ENCODE measurements around the gene RPS14.

GRCh38 chr5:150488519-150489359 lies 39.2 kb upstream of the RPS14 start:
- no peak for TF ChIP-seq CTBP1 (IDR thresholded peaks at IDR 0.05; ENCODE audit: borderline replicate concordance)
- TF ChIP-seq FOXM1 (IDR thresholded peaks at IDR 0.05; ENCODE audit: borderline replicate concordance): no peak
- no peak for TF ChIP-seq BHLHE40 (IDR thresholded peaks at IDR 0.05; ENCODE audit: borderline replicate concordance)
- TF ChIP-seq PKNOX1 (IDR thresholded peaks at IDR 0.05): no peak
- no peak for TF ChIP-seq TARDBP (IDR thresholded peaks at IDR 0.05)
- no peak for TF ChIP-seq SP1 (IDR thresholded peaks at IDR 0.05)
- TF ChIP-seq FOXK2 (IDR thresholded peaks at IDR 0.05): no peak
- no peak for TF ChIP-seq L3MBTL2 (conservative IDR thresholded peaks at IDR 0.05)
- TF ChIP-seq FOXA1 (IDR thresholded peaks at IDR 0.05): no peak
- TF ChIP-seq ELF4 (IDR thresholded peaks at IDR 0.05): no peak

Data from HEK293T (cell line).